ENCODE data around the gene CLDN15. TPM values are rescaled to one million over a fixed set of nuclear protein-coding genes. Genes with fewer than 3 reads are reported as not detected.

Gene CLDN15
- total RNA-seq, 1 experiment from 2014 or later = 6.5 TPM

DNA sequence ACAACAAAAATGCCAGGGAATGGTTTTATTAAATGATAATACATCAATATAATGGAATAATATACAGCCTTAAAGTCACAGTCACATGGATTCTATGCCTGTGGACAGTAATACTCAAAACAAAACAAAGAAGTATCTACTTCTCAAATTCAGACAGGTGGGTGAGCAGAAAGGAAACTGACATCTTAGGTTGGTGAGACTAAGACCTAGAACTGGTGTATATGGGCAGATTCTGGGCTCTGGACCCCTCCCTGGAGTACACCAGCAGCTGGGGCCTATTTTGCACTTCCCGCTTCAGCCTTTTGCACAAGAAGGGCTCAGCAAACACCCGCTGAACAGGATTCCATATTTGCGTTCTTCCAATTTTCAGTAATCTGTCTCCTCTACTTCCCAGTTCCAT is 12.7 kb upstream of the CLDN15 start (continued):
- no peak for TF ChIP-seq AFF4 (CRISPR knock-in tag; IDR thresholded peaks at IDR 0.05; ENCODE audit: borderline replicate concordance)
- no peak for TF ChIP-seq NR2C2 (CRISPR knock-in tag; IDR thresholded peaks at IDR 0.05)
- TF ChIP-seq, protein P1, sequence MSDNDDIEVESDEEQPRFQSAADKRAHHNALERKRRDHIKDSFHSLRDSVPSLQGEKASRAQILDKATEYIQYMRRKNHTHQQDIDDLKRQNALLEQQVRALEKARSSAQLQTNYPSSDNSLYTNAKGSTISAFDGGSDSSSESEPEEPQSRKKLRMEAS (CRISPR knock-in tag; IDR thresholded peaks at IDR 0.05) = no peak
- no peak for TF ChIP-seq FOXK1 (CRISPR knock-in tag; IDR thresholded peaks at IDR 0.05)
- no peak for TF ChIP-seq CBFB (CRISPR knock-in tag; IDR thresholded peaks at IDR 0.05; ENCODE audit: low read depth)
- no peak for TF ChIP-seq ZNF263 (CRISPR knock-in tag; IDR thresholded peaks at IDR 0.05; ENCODE audit: low read depth)
- no peak for TF ChIP-seq ETV6 (CRISPR knock-in tag; IDR thresholded peaks at IDR 0.05)
- TF ChIP-seq, protein P2, sequence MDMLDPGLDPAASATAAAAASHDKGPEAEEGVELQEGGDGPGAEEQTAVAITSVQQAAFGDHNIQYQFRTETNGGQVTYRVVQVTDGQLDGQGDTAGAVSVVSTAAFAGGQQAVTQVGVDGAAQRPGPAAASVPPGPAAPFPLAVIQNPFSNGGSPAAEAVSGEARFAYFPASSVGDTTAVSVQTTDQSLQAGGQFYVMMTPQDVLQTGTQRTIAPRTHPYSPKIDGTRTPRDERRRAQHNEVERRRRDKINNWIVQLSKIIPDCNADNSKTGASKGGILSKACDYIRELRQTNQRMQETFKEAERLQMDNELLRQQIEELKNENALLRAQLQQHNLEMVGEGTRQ (CRISPR knock-in tag; IDR thresholded peaks at IDR 0.05) = no peak
- no peak for TF ChIP-seq TCF7 (CRISPR knock-in tag; IDR thresholded peaks at IDR 0.05; ENCODE audit: low read depth)
- TF ChIP-seq, protein P3, sequence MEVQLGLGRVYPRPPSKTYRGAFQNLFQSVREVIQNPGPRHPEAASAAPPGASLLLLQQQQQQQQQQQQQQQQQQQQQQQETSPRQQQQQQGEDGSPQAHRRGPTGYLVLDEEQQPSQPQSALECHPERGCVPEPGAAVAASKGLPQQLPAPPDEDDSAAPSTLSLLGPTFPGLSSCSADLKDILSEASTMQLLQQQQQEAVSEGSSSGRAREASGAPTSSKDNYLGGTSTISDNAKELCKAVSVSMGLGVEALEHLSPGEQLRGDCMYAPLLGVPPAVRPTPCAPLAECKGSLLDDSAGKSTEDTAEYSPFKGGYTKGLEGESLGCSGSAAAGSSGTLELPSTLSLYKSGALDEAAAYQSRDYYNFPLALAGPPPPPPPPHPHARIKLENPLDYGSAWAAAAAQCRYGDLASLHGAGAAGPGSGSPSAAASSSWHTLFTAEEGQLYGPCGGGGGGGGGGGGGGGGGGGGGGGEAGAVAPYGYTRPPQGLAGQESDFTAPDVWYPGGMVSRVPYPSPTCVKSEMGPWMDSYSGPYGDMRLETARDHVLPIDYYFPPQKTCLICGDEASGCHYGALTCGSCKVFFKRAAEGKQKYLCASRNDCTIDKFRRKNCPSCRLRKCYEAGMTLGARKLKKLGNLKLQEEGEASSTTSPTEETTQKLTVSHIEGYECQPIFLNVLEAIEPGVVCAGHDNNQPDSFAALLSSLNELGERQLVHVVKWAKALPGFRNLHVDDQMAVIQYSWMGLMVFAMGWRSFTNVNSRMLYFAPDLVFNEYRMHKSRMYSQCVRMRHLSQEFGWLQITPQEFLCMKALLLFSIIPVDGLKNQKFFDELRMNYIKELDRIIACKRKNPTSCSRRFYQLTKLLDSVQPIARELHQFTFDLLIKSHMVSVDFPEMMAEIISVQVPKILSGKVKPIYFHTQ (CRISPR knock-in tag; IDR thresholded peaks at IDR 0.05) = no peak
- no peak for TF ChIP-seq ZSCAN18 (CRISPR knock-in tag; IDR thresholded peaks at IDR 0.05)
- TF ChIP-seq, protein P4, sequence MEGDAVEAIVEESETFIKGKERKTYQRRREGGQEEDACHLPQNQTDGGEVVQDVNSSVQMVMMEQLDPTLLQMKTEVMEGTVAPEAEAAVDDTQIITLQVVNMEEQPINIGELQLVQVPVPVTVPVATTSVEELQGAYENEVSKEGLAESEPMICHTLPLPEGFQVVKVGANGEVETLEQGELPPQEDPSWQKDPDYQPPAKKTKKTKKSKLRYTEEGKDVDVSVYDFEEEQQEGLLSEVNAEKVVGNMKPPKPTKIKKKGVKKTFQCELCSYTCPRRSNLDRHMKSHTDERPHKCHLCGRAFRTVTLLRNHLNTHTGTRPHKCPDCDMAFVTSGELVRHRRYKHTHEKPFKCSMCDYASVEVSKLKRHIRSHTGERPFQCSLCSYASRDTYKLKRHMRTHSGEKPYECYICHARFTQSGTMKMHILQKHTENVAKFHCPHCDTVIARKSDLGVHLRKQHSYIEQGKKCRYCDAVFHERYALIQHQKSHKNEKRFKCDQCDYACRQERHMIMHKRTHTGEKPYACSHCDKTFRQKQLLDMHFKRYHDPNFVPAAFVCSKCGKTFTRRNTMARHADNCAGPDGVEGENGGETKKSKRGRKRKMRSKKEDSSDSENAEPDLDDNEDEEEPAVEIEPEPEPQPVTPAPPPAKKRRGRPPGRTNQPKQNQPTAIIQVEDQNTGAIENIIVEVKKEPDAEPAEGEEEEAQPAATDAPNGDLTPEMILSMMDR (IDR thresholded peaks at IDR 0.05) = no peak

- Mint-ChIP-seq H3K27ac (peak overlapping the region; percentile 24), H3K4me1 (peaks cover 28% of the 10 kb centered on the region)
- CTCF ChIA-PET = interaction anchor here (0.9 to 1.2 kb wide), 3 partner anchors 35 to 104 kb away, joined by 4 to 6 read pairs (median 5); no protein-coding TSS in a partner anchor
- TF ChIP-seq NFATC4 (CRISPR knock-in tag; IDR thresholded peaks at IDR 0.05) = no peak
- no peak for TF ChIP-seq PRRX2 (CRISPR knock-in tag; IDR thresholded peaks at IDR 0.05)
- TF ChIP-seq ZSCAN18 (CRISPR knock-in tag; IDR thresholded peaks at IDR 0.05) = no peak
- no peak for TF ChIP-seq NR1H2 (CRISPR knock-in tag; IDR thresholded peaks at IDR 0.05)
- TF ChIP-seq TP53 (CRISPR knock-in tag; IDR thresholded peaks at IDR 0.05) = no peak
- TF ChIP-seq, protein P2 (CRISPR knock-in tag; IDR thresholded peaks at IDR 0.05) = no peak
- TF ChIP-seq JUN (CRISPR knock-in tag; IDR thresholded peaks at IDR 0.05) = no peak
- TF ChIP-seq IRF1 (CRISPR knock-in tag; IDR thresholded peaks at IDR 0.05) = no peak
- no peak for TF ChIP-seq HMGXB4 (CRISPR knock-in tag; IDR thresholded peaks at IDR 0.05)
- no peak for TF ChIP-seq NFE2L1 (CRISPR knock-in tag; IDR thresholded peaks at IDR 0.05)
These were observed 10.7 kb upstream of the CLDN15 start for GRCh38 chr7:101248276-101248675.

More at GRCh38 chr7:101248276-101248675, 10.7 kb upstream of the CLDN15 start:
- no peak for ATAC-seq
- DNase-seq (ENCODE audit: low spot score) = no peak
- H3K9me3 Mint-ChIP-seq = no peaks in the 10 kb centered on the region
- no peaks in the 10 kb centered on the region; the same call in 1 of the 2 replicates for H3K27me3 Mint-ChIP-seq (ENCODE audit: low read depth)
- H3K36me3 Mint-ChIP-seq = peaks cover 20% of the 10 kb centered on the region
- H3K4me3 Mint-ChIP-seq = no peak overlapping the region
- POLR2A ChIA-PET = interaction anchor here (0.8 kb wide), 1 partner anchor 11 kb away, joined by 3 read pairs; the partner anchor contains the start of gene CLDN15

Measured in WTC11 (cell line).